Adrenal gland (tissue), 5 donors: ENCODE measurements around the gene LRRC71.

Experiments
- CTCF ChIP-seq, 6 experiments: fragments of 450-650 bp in 4 of 6; fragments of 200-600 bp in 2 of 6; sonication (generic) in 1 of 6; IDR thresholded peaks; 1 replicate in 5 of 6; 2 replicates in 1 of 6; pipeline versions ENCODE4 v1.5.1 to v1.8.0; 2016 to 2021; ENCODE audit warnings: antibody characterized with exemption in 6 of 6, mild to moderate bottlenecking in 2 of 6, moderate library complexity in 1 of 6
- POLR2A ChIP-seq, 2 donors: fragments of 450-650 bp; IDR thresholded peaks; one replicate each; pipeline ENCODE4 v1.6.1; 2017; ENCODE audit warnings: antibody characterized with exemption in 2 of 2, mild to moderate bottlenecking in 2 of 2, moderate library complexity in 1 of 2
- donor health status: DM: no; HTN: no; CAD: no.

- TF ChIP-seq CTCF (IDR thresholded peaks at IDR 0.05): no peak
- TF ChIP-seq POLR2A (IDR thresholded peaks at IDR 0.05): no peak
Measured at GRCh38 chr1:156881101-156881500, 39.3 kb upstream of the LRRC71 start.
